K562 (cell line): Measurements from ENCODE around the gene TMPRSS9. TPM values are rescaled to one million over a fixed set of nuclear protein-coding genes. Genes with fewer than 3 reads are reported as not detected.
A peak's percentile ranks its signal among the peaks of the same experiment; 100 is the strongest.

Experiments used
- ATF2 ChIP-seq: sonication (generic); formaldehyde crosslinking; IDR thresholded peaks from 2 replicates; pipeline ENCODE4 v1.8.1; 2022; ENCODE audit warnings: missing genetic modification reagents
- CBX1 ChIP-seq: sonication (generic); IDR thresholded peaks from 2 replicates; pipeline ENCODE4 v1.6.1; 2016; ENCODE audit warnings: antibody characterized with exemption, low read depth, mild to moderate bottlenecking
- GMEB1 ChIP-seq: fragments of 250-450 bp; sonication (Bioruptor Pico); IDR thresholded peaks from 2 replicates; pipeline ENCODE4 v1.4.0; 2020; ENCODE audit warnings: mild to moderate bottlenecking
- HOMEZ ChIP-seq: fragments of 250-450 bp; sonication (Bioruptor Pico); IDR thresholded peaks from 2 replicates; pipeline ENCODE4 v1.4.0; 2020; ENCODE audit warnings: mild to moderate bottlenecking, moderate library complexity
- JUN ChIP-seq, 2 experiments: sonication (generic) in 1 of 2; formaldehyde crosslinking in 1 of 2; IDR thresholded peaks; 2 replicates each; pipeline versions ENCODE4 v1.6.1 to v1.8.0; 2012 to 2022; ENCODE audit warnings: borderline replicate concordance in 2 of 2, mild to moderate bottlenecking in 2 of 2, improper control_type of control experiment in 1 of 2, low read depth in 1 of 2, low read length in 1 of 2, missing genetic modification reagents in 1 of 2
- LCOR ChIP-seq: sonication (generic); formaldehyde crosslinking; IDR thresholded peaks from 2 replicates; pipeline ENCODE4 v1.8.0; 2022; ENCODE audit warnings: mild to moderate bottlenecking, missing genetic modification reagents
- MAFK ChIP-seq: IDR thresholded peaks from 2 replicates; pipeline ENCODE4 v1.6.1; 2011; ENCODE audit warnings: low read length, improper control_type of control experiment
- NBN ChIP-seq: fragments of 450-650 bp; IDR thresholded peaks from 2 replicates; pipeline ENCODE4 v1.6.1; 2016; ENCODE audit warnings: low read depth, mild to moderate bottlenecking
- NR4A1 ChIP-seq, 2 experiments: fragments of 250-450 bp in 1 of 2; fragments of 450-650 bp in 1 of 2; sonication (Bioruptor Pico) in 1 of 2; IDR thresholded peaks; 2 replicates each; pipeline versions ENCODE4 v1.4.0 to v1.6.1; 2016 to 2020; ENCODE audit warnings: mild to moderate bottlenecking in 2 of 2, missing compliant biosample characterization in 1 of 2, missing genetic modification characterization in 1 of 2, moderate library complexity in 1 of 2
- NUFIP1 ChIP-seq: fragments of 450-650 bp; IDR thresholded peaks from 2 replicates; pipeline ENCODE4 v1.6.1; 2018; ENCODE audit not compliant: partially characterized antibody
- POLR2B ChIP-seq: fragments of 450-650 bp; IDR thresholded peaks from 2 replicates; pipeline ENCODE4 v1.6.1; 2018; ENCODE audit warnings: low read depth; ENCODE audit not compliant: partially characterized antibody
- RBFOX2 ChIP-seq: fragments of 200-400 bp; formaldehyde crosslinking; IDR thresholded peaks from 2 replicates; pipeline ENCODE4 v1.6.1; 2017; ENCODE audit warnings: low read depth, mild to moderate bottlenecking, low read length, moderate library complexity
- TAF9B ChIP-seq: fragments of 450-650 bp; IDR thresholded peaks from 2 replicates; pipeline ENCODE4 v1.6.1; 2018; ENCODE audit warnings: mild to moderate bottlenecking; ENCODE audit not compliant: partially characterized antibody
- TEAD2 ChIP-seq: fragments of 450-650 bp; IDR thresholded peaks from 2 replicates; pipeline ENCODE4 v1.6.1; 2016; ENCODE audit warnings: missing genetic modification characterization, control low read depth, missing compliant biosample characterization
- USF1 ChIP-seq: sonication (generic); formaldehyde crosslinking; IDR thresholded peaks from 2 replicates; pipeline ENCODE4 v1.9.0; 2022; ENCODE audit warnings: mild to moderate bottlenecking, missing genetic modification reagents
- WHSC1 ChIP-seq: IDR thresholded peaks from one replicate; pipeline ENCODE4 v1.6.1; 2012; ENCODE audit warnings: low read length, control low read depth, inconsistent platforms
- YBX1 ChIP-seq: fragments of 450-650 bp; IDR thresholded peaks from 2 replicates; pipeline ENCODE4 v1.7.1; 2016; ENCODE audit warnings: mild to moderate bottlenecking
- ZNF175 ChIP-seq: fragments of 200-800 bp; sonication (Bioruptor generic); IDR thresholded peaks from 2 replicates; pipeline ENCODE4 v1.6.1; 2016; ENCODE audit warnings: low read depth, mild to moderate bottlenecking, missing genetic modification characterization, missing compliant biosample characterization
- ZNF311 ChIP-seq: fragments of 250-450 bp; sonication (Bioruptor Pico); IDR thresholded peaks from 2 replicates; pipeline ENCODE4 v1.4.0; 2020; ENCODE audit warnings: mild to moderate bottlenecking, moderate library complexity
- ZNF41 ChIP-seq: fragments of 250-450 bp; sonication (Bioruptor Pico); conservative IDR thresholded peaks from 2 replicates; pipeline ENCODE4 v1.4.0; 2020; ENCODE audit warnings: mild to moderate bottlenecking
- ZNF740 ChIP-seq, 3 experiments: fragments of 200-800 bp in 1 of 3; sonication (Bioruptor generic) in 1 of 3; sonication (generic) in 1 of 3; formaldehyde crosslinking in 1 of 3; IDR thresholded peaks; 2 replicates each; pipeline versions ENCODE4 v1.6.1 to v1.8.0; 2016 to 2022; ENCODE audit warnings: mild to moderate bottlenecking in 2 of 3, missing compliant biosample characterization in 2 of 3, missing genetic modification characterization in 2 of 3, missing genetic modification reagents in 1 of 3
- polyA plus RNA-seq, 8 experiments: library from polyadenylated mRNA; depleted of rRNA in 4 of 8; stranded (reverse) in 5 of 8; unstranded in 3 of 8; fragments of >200 nt; fragmentation: Nextera tagmentation in 2 of 8; fragmentation: Illumina TruSeq in 1 of 8; extraction: Ambion mirVana in 2 of 8; extraction: Trizol in 1 of 8; gene quantifications; 2 replicates each; pipeline versions ENCODE4 v1.2.1 to v1.2.3, GENCODE V29; 2011 to 2014; ENCODE audit warnings: inconsistent platforms in 1 of 8, missing spikeins in 1 of 8
- total RNA-seq, 7 experiments: library from RNA; depleted of rRNA in 6 of 7; stranded (reverse); fragments of >200 nt in 6 of 7; fragmentation: Illumina TruSeq in 2 of 7; extraction: Trizol in 2 of 7; gene quantifications; 2 replicates each; pipeline versions ENCODE4 v1.2.1 to v1.2.3, GENCODE V29; 2011 to 2021; ENCODE audit warnings: low replicate concordance in 1 of 7

The TMPRSS9 gene
- total and polyA plus RNA-seq, 9 of the 15 experiments (the other 6 are each of a cell fraction or from before 2014, with no cell fraction given): 0.01 to 0.03 TPM; not detected in 7

GRCh38 chr19:2385053-2385721 is 25.1 kb downstream of the TMPRSS9 start (continued):
- TF ChIP-seq ZNF740 (CRISPR knock-in tag; IDR thresholded peaks at IDR 0.05) (no peak), ZNF740 (tag; IDR thresholded peaks at IDR 0.05) (no peak), YBX1 (no peak), MAFK (no peak; the same call in 1 of the 2 replicates), NR4A1 (CRISPR knock-in tag; IDR thresholded peaks at IDR 0.05) (no peak), NR4A1 (tag; IDR thresholded peaks at IDR 0.05) (no peak), TEAD2 (tag) (no peak), ATF2 (no peak), LCOR (CRISPR knock-in tag) (0 out of 2 replicates have a peak, but pooled peaks have one; percentile 49), POLR2B (no peak), ZNF175 (no peak), NUFIP1 (no peak), HOMEZ (no peak), ZNF41 (no peak), JUN (IDR thresholded peaks at IDR 0.05; ENCODE audit: borderline replicate concordance, low read depth, low read length) (peak; percentile 60; the same call in 1 of the 2 replicates), JUN (CRISPR knock-in tag; IDR thresholded peaks at IDR 0.05; ENCODE audit: borderline replicate concordance) (peak; percentile 27; the same call in 1 of the 2 replicates), TAF9B (no peak), GMEB1 (no peak), USF1 (CRISPR knock-in tag) (0 out of 2 replicates have a peak, but pooled peaks have one; percentile 19), NBN (peak; percentile 68; the same call in 1 of the 2 replicates), RBFOX2 (peak; percentile 59), ZNF311 (no peak), CBX1 (peak; percentile 97), WHSC1 (no peak)
